ENCODE measurements around the gene SNRPD2.
"Not testable (repeated sequence)": the region's sequence is repeated elsewhere in the genome, so short reads cannot be mapped to it uniquely, and the experiment has no call there.

SNRPD2 gene

DNA sequence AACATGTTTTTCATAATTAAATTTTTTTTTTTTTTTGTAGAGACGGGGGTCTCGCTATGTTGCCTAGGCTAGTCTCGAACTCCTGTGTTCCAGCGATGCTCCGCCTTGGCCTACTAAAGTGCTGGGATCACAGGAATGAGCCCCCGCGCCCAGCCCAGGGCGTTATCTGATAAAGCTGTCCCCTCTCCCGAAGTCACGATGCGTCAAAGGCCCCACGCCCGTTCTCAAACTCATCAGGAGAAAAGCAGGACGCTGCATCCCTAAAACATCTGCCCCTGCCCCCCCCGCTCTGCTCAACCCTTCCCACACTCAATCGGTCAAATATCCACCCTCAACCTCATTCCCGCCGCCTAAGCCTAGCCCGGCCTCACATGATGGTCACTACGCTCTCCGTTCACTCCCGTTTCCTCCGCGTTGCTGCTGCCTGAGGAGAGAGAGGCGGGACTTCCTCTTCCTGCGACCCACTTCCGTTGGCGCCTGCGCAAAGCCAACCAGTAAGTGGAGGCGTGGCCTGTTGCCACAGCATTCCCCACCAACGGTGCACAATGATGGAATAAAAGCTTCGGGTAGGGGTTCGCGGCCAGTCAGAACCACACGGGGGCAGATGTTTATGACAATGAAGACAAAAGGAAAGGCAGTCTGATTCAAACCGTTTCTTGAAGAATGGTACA is at the start of gene SNRPD2:
Gene SNRPD2 (minus strand): TSS at position 438 of the 671 bp plus-strand sequence. CDS start 65 bp downstream, at position 373.
- peak in 1 of 2 donors; percentile 93 for DNase-seq (ENCODE audit: low read depth in 1 of 2, low spot score in 1 of 2)

DNA sequence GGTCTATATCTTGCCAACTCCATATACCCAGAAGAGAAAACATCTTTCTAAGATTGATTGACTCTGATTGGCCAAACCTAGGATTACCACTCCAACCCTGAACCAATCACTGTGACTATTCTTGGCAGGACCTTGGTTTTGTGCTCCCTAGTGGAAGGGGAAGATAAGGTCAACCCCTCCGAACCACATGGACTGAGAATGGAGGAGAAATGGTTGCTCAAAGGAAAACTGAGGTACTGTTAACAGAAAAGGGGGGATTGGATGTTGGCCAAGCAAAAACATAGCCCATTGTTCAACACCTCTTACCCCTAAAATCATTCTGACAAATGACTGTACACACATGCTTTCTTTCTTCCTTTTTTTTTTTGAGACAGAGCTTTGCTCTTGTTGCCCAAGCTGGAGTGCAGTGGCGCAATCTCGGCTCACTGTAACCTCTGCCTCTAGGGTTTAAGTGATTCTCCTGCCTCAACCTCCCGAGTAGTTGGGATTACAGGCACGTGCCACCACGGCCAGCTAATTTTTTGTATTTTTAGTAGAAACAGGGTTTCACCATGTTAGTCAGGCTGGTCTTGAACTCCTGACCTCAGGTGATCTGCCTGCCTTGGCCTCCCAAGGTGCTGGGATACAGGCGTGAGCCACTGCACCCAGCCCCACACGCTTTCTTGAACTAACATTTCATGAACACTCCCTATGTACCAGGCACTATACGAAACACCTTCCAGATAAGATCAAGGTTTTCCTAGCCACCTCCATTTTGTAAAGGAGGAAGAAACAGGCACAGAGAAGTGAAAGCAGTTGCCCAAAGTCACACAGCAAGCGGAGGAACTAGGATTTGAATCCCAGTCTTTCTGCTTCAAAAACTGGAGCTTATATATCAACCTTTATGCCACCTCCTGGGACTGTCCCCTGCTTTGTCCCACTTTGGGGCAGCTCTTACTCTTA is 48.0 kb upstream of the SNRPD2 start:
- no peak for DNase-seq (ENCODE audit: low read depth in 1 of 2, low spot score in 1 of 2)

DNA sequence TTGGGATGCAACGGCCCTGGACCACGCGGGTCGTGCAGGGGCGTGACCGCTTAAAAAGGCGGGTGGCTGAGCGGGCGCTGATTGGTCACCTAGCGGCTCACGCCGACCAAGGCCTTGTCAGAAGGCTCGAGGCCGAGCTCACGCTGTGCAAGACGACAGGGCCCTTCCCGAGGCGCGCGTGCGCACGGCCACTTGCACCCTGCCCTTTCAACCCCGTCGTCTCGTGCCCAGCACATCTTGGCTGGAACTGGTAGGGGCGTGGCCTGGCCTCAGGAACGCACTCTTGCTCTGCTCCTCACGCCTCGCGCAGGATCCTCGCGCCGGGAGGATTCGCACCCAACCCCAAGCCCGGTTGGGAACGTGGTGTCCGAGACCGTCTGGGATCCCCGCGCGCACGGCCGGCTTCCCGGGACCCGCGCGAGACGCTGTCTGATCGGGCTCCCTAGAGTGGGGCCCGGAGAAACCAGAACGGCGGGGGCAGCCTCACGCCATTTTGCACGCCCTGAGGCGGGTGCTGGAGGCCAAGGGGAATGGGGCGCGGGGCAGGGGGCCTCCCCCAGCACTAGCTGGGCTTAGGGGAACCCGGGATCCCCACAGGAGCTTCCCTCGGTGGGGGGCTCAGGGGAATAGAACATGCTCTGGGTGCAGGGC is 41.5 kb upstream of the SNRPD2 start, which contains the start of gene MEIOSIN:
Gene MEIOSIN (plus strand): TSS at position 280 of the 651 bp plus-strand sequence. CDS start 1,938 bp downstream, outside the sequence.
- DNase-seq (ENCODE audit: low read depth in 1 of 2, low spot score in 1 of 2), result no peak

DNA sequence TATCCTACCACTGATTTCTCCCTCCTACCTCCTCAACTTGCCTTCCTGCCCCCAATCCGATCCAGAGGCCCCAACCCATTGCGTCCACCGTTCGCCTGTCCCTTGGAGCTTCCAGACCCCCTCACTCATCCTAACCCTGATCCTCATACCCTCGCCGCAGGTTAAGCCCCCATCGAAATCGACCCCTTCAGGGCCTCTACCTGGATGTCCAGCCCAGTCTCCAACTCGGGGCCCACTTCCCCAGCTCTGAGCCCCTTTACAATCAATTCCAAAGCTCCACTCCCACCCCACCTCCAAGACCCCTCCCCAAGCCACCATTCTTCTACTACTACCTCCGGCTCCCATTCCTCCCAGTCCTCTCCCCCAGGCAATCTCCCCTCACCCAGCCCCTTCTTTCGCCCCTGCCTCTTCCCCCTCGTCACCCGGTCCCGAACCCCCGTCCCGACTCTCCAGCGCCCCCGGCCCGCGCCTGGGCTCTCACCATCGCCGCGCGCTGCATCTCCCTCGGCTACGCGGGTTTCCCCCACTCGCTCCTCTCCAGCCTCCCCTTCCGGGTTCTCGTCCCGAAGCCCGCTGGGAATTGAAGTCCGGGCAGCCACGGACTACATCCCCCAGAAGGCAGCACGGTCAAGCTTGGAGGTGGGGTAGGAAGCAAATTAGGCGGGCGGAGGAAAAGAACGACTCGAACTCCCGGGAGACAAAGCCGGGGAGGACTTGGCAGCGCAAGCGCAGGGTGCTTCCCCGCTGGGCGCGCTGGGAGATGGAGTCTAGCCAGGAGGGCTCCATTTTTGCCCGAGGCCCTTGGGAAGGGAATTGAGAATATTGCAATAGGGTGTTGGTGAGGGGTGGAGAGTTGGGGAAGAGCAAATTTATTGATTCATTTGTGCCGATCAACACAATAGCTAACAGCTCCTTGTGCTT is 38.9 kb upstream of the SNRPD2 start, which contains the start of gene FBXO46:
Gene FBXO46 (minus strand): TSS at position 529 of the 921 bp plus-strand sequence. CDS start 17,401 bp downstream, outside the sequence.
- peak; percentile 83 to 94 for DNase-seq (ENCODE audit: low read depth in 1 of 2, low spot score in 1 of 2)

DNA sequence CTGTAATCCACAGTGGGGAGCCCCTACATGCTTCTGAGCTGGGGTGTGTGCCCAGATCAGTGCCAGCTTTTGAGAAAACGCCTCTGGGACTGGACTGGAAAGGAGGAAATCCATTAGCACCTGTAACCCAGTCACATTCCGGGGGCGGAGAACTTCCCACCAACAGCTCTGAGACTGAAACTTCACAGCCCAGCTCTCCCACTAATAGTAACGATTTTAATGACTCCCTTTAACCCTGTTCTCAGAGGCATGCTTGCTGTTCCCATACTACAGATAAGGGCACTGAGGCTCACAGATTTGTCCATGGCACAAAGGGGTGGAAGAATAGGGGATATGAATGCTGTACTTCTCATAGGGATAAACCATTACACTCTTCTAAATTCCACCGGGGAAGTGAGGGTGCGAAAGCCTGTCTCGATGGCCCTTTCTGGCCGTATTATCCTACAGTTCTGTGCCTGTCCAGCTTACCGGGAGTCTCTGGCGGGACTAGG is 38.1 kb upstream of the SNRPD2 start:
- DNase-seq (ENCODE audit: low read depth in 1 of 2, low spot score in 1 of 2), result no peak

DNA sequence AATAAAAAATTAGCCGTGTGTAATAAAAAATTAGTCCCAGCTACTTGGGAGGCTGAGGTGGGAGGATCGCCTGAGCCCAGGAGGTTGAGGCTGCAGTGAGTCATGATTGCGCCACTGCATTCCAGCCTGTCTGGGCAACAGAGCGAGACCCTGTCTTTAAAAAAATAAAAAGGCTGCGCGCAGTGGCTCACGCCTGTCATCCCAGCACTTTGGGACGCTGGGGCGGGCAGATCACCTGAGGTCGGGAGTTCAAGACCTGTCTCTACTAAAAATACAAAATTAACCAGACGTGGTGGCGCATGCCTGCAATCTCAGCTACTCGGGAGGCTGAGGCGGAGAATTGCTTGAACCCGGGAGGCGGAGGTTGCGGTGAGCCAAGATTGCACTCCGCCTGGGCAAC is 36.9 kb upstream of the SNRPD2 start:
- not testable (repeated sequence) for DNase-seq (ENCODE audit: low read depth in 1 of 2, low spot score in 1 of 2)

DNA sequence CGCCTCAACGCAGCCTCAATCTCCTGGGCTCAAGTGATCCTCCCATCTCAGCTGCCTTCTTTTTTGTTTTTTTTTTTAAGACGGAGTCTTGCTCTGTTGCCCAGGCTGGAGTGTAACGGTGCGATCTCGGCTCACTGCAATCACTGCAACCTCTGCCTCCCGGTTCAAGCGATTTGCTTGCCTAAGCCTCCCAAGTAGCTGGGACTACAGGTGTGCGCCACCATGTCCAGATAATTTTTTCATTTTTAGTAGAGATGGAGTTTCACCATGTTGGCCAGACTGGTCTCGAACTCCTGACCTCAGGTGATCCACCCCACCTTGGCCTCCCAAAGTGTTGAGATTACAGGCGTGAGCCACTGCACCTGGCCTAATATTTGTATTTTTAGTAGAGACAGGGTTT is 28.3 kb upstream of the SNRPD2 start:
- DNase-seq (ENCODE audit: low read depth in 1 of 2, low spot score in 1 of 2), result not testable (repeated sequence)

DNA sequence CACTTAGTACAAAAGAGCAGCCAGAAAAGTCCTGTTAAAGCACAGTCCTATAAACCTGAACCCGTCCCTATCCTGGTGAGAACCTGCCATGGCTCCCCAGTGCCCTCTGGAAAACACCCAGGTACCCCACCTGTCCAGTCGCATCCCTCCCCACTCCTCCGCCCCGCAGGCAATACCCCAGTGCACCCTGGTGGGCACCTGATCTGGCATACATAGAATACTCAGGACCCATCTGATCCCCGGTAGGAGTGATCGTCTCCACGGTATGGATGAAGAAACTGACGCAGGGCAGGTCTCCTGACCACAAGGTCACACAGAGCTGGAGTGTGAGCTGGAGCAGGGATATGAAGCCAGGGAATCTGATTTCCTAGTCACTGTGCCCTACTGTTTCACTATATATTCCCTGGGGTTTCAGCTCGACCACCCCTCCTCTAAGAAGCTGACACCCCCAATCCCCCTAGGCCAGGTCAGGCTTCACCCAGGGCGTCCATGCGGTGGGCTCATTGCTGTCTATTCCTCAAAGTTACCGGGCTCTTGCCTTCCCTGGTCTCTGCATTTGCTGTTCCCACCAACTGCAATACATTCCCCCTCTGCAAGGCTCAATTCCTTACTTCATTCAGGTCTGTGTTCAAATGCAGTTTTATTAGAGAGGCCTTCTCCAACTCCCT is 26.4 kb upstream of the SNRPD2 start:
- DNase-seq (ENCODE audit: low read depth in 1 of 2, low spot score in 1 of 2), result no peak

DNA sequence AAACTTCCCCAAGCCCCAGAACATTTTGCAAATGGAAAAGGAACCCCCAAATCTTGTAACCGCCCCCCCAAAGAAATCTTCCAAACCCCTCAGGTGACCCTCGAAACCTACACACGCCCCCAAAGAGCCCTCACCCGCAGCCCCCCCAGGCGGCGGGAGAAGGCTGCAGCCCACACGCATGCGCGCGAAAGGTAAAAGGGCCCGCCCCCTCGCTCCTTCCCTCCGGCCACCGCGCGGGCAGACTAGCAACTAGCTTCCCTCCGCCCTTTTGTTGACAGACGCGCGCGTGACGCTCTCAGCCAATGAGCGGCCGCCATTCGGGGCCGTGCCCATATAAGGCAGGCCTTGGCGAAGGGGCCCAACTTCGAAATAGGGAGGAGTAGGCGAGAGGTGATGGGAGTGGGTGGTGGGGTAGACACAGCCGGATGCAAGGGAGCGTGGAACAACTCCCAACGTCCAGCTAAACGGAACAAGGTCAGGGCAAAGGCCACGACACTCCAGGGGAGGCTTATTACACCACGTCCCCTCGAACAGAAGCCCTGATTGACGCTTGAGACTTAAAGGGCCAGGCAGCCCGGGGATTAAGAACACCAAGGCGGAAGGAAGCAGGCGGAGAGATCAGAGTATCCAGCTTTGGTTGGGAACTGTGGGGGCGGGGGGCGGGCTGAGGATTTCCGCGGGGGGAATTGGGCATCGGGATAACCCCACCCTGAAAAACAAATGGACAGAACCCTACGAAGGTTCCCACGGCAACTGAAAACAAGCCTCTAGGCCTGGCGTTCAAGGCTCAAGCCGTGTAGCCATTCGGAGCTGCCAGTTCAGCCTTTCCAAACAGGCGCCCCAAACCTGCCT is 25.6 kb upstream of the SNRPD2 start:
- peak; percentile 89 to 96 for DNase-seq (ENCODE audit: low read depth in 1 of 2, low spot score in 1 of 2)

DNA sequence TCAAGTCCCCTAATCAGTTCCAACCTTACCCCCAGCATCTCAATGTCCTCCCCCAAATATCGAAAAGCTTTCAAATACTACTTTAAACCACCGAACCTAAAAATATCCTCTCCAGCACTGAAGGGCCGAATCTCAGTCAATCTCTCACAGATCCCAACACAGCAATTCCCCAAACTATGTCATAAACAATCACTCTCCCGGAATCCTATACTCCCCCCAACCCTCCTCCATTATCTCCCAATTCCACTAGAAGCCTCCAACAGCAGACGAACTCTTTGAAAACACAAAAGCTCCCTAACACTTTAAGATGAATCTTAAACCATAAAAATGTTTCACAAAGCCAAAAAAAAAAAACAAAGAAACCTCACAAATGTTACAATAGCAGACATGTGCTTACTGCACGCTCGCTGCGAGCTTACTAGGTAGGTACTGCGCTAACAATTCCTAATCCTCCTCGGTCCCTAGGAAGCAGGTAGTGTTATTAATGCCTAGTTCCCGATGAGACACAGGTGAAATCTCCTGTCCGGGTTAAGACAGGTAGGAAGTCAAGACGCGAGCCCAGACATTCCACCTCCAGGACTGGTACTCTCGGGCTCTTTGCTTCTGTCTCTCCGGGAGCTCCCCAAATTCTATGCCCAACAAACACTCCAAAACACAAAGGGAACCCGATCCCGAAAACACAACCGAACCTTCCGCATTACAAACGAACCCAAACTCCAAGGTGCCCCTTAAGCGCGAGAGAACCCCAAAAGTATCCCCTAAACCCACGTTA is 24.8 kb upstream of the SNRPD2 start:
- peak; percentile 8 to 16 for DNase-seq (ENCODE audit: low read depth in 1 of 2, low spot score in 1 of 2)

DNA sequence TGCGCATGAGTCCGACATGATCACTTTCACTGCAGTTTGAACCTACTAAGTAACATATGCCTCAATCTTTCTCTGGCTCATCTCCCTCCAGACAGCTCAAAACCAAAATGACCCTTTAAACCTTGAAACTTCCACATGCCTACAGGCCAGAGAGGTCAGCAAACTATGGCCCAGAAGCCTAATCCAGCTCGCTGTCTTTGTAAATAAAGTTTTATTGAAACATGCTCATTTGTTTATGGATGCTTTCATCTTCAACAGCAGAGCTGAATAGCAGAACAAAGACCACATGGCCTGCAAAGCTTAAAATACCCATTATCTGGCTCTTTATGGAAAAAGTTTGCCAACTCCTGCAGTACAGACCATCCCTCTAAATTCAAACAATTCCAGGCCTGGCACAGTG is 23.4 kb upstream of the SNRPD2 start:
- no peak for DNase-seq (ENCODE audit: low read depth in 1 of 2, low spot score in 1 of 2)

DNA sequence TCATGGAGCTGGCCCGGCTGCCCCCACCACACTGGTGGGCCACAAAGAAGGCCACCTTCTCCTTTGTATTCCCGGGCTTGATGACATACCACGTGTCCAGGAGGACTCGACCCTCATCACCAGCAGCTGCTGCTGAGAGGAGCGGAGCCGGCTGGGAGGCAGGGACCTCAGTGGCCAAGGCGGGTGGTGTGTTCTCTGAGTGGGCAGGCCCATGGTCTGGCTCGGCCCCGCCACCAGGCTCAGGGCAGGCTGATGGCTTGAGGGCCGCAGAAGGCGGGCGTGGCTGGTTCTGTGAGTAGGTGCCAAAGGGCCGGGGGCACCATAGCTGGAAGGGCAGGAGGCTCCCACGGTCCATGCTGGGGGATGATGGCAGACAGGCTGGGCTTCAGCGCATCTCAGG is 21.4 kb upstream of the SNRPD2 start:
- DNase-seq (ENCODE audit: low read depth in 1 of 2, low spot score in 1 of 2), result no peak

DNA sequence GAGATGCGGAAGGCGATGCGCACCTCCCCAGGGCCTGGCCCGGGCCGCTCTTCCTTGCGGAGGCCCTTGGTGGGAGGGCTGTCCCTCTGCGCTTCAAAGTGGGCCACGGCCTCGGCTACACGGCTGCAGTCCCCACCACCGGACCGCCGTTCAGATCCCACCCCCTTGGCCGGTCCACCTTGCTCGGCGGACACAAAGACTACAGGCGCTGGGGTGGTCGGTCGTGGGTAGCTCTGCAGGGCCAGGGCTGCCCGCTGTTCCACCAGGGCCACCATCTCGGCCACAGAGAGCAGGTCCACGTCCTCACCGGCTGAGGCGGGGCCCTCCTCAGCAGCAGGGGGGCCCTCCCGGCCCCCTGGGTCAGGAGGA is 20.9 kb upstream of the SNRPD2 start:
- no peak for DNase-seq (ENCODE audit: low read depth in 1 of 2, low spot score in 1 of 2)

DNA sequence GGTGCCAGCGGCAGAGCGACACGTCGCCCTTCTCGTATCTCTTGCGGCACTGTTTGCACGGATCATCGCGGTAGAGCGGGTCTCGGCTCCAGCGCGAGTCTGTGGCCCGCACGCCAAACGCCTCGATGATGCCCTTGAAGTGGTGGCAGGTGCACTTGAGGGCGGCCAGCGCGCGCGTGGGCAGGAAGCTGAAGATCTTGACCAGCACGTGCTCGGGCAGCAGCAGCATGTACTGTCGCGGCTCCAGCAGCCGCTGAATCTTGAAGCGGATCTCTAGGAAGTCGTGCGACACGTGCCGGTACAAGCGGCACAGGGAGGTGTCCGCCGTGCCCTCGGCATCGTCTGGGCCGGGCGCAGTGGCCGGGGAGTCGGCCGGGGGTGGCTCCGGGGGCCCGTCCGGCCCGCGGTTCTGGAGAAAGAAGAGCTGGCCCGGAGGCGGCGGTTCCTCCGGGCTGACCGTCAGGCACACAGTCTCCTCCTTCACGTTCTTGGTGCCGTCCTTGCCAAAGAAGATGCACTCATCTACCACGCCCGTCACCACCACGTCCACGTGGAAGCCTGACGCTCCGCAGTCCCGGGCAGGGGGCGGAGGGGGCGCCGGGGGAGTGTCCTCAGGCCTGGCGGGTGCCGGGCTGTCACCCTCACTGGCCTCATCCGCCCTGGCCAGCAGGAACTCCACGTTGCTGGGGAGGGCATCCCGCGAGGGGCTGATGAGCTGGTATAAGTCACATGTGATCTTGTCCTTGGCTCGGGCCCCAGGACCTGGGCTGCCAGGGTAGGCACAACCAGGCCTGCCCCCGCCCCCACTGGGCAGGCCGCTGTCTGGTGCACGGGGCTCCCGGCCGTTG is 20.3 kb upstream of the SNRPD2 start:
- DNase-seq (ENCODE audit: low read depth in 1 of 2, low spot score in 1 of 2), result no peak

DNA sequence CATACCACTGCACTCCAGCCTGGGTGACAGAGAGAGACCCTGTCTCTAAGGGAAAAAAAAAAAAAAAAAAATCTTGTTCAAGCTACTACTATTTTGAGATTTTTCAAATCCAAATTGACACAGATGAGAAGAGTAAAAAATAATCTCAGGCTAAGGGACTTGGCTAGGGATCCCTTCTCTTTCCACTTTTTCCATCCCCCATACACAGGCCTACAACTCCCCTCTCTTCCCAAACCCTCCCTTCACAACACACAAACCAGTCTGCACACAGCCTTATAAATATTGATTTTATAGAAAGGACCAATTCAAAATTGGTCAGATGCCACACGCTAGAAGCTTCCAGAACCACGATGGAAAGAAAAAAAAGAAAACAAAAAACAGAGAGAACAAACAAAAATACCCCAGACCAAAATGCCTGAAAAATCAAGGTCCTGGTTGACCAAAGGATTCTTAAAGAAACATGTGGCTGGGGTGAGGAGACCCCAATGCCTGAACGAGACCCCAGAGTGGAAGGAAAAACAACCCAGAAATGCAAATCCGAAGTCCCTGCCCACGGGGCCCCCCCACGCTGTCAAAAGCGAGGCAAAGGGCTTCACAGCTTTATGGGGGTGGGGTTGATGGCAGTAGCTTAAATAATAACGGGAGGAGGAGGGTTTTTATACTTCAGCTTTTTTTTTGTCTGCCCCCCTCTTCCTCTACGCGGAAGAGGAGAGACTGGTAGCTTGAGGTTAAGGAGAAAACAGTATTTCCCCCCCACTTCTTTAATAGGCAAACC is 18.8 kb upstream of the SNRPD2 start:
- DNase-seq (ENCODE audit: low read depth in 1 of 2, low spot score in 1 of 2), result no peak

DNA sequence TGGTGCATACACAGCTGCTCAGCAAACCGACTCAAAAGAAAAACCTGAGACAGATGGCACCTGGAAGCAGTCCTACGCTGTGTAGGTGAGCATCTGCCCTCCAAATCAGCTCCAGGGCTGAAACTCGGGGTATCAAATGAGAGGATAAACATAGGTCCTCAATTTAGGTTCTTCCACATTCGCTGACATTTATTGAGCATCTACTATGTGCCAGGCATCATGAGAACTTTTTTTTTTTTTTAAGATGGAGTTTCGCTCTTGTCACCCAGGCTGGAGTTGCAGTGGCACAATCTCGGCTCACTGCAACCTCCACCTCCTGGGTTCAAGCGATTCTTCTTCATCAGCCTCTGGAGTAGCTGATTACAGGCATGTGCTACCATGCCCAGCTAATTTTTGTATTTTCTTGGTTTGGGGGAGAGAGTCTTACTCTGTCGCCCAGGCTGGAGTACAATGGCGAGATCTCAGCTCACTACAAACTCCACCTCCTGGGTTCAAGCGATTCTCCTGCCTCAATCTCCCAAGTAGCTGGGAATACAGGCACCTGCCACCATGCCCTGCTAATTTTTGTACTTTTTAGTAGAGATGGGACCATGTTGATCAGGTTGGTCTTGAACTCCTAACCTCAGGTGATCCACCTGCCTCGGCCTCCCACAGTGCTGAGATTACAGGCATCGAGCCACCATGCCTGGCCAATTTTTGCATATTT is 14.1 kb upstream of the SNRPD2 start:
- no peak for DNase-seq (ENCODE audit: low read depth in 1 of 2, low spot score in 1 of 2)

Measured in activated CD4-positive, alpha-beta T cell treated with anti-CD3 and anti-CD28 coated beads, Interleukin-2, amount 50 U/mL, for 24 hours (primary cell).